ENCODE measurements around the gene SCN5A.

DNA sequence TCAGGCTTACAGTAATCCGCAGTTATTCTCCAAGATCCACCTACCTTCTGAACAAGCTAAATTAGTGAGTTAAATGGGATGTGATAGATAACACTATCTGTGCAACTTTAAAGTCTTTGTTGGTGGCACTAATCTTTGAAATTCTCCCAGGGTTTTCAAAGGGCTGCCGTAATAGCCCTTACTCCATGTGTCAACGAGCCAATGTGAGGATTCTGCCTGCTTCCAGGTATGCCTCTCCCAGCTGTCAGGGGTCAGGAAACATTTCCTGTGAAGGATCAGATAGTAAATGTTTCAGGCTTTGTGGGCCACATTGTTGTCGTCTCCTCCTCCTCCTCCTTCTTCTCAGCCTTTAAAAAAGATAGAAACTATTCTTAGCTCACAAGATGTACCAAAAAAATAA lies 20.2 kb upstream of the SCN5A start:
- TF ChIP-seq, protein P1, sequence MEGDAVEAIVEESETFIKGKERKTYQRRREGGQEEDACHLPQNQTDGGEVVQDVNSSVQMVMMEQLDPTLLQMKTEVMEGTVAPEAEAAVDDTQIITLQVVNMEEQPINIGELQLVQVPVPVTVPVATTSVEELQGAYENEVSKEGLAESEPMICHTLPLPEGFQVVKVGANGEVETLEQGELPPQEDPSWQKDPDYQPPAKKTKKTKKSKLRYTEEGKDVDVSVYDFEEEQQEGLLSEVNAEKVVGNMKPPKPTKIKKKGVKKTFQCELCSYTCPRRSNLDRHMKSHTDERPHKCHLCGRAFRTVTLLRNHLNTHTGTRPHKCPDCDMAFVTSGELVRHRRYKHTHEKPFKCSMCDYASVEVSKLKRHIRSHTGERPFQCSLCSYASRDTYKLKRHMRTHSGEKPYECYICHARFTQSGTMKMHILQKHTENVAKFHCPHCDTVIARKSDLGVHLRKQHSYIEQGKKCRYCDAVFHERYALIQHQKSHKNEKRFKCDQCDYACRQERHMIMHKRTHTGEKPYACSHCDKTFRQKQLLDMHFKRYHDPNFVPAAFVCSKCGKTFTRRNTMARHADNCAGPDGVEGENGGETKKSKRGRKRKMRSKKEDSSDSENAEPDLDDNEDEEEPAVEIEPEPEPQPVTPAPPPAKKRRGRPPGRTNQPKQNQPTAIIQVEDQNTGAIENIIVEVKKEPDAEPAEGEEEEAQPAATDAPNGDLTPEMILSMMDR (IDR thresholded peaks at IDR 0.05) = no peak
- TF ChIP-seq EZH2 (IDR thresholded peaks at IDR 0.05; ENCODE audit: borderline replicate concordance, insufficient read depth, low read depth, low read length, poor library complexity, severe bottlenecking) = no peak
